DMS114 treated with DMSO at 0.1 percent for 48 hours (cell line): Measurements from ENCODE around the gene ACSF3.

ENCODE experiments used
- DNase-seq: peaks from one replicate; lab custom pipeline; 2025; ENCODE audit not compliant: unreplicated experiment; lab: John Stamatoyannopoulos, UW

The ACSF3 gene

DNA sequence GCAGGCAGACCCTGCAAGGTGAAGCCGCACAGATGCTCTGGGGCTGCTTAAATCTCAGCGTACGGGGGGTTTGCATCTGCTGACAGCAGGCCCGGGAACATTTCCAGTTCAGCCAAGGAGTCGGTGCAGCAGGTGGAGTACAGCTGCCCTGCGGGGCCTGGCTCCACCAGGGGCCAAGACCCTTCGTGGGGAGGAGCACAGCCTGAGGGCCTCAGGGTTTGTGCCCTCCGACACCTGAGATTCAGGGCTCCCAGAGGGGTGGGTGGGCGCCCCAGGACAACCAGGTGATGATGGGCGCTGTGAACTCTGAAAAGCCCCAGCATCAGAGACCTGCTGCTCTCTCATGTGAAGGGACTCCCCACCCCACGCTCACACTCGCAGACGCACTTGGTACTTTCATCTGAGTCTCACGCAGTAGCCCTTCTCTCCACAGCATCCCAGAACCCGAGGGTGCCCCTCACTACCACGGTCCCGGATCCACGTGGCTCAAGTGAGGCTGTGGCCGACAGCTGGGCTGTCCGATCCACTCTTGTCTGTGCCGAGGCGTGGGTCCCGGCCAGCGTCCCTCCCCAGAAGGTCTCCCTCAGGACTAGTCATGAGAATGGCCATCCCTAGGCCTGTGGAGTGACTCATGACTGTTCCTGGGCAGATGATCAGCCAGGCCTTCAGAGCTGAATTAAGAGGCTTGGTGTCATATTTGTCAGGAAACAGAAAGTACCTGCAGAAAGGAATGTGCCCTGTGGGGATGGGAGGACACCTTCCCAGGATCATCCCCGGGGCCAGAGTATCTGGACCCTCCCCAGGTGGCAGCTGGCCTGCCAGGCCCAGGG, 29.6 kb downstream of the ACSF3 start:
- DNase-seq, result no peak

DNA sequence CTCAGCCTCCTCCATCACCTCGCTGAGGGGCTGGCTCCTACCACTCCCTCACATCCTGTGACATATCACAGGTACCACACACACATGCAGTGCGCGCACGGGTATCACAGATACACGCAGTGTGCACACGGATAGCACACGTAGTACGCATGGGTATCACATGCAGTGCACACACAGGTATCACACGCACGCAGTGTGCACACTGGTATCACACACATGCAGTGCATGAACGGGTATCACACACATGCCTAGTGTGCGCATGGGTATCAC, 30.1 kb downstream of the ACSF3 start:
- DNase-seq, result no peak

DNA sequence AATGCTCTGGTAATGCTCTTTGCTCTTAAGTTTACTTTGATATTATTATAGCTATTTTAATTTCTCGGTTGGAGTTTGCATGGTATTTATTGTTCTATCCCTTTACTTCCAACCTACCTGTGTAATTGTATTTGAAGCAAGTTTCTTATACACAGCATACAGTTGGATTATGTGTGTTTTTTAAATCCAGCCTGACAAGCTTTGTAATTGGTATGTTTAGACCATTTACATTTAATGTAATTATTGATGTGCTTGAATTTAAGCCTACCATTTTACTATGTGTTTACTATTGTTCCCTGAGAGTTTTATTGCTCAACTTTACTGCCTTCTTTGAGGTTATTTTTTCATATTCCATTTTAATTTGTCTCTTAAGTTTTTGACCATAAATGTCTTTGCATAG, 35.7 kb downstream of the ACSF3 start:
- DNase-seq, result no peak

DNA sequence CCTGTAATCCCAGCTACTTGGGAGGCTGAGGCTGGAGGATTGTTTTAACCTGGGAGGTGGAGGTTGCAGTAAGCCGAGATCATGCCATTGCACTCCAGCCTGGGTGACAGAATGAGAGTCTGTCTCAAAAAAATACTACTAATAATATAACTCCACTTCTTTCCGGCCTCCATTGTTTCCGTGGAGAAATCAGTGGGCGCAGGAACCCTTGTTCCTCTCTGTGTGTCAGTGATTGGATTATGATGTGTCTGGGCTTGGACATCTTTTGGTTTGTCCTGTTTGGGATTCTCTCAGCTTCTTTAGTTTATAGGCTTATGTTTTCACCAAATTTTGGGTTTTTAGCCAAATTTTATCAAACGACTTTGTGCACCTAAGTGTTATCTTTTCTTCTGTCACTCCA, 36.8 kb downstream of the ACSF3 start:
- no peak for DNase-seq

DNA sequence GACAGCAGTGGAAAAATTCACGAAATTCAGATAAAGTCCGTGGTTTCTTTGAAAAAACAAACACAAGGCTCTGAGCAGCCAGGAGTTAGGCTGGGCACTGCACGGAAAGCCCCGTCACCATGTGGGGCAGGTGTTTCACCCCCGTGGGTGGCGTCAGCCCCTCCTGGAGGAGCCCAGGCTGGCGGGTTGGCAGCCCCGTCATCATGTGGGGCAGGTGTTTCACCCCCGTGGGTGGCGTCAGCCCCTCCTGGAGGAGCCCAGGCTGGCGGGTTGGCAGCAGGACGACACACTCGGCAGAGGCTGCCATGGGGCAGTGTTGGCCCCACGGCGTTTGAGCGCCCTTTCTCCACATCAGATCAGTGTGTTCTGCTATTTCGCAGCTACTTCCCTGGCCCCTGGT, 38.1 kb downstream of the ACSF3 start:
- no peak for DNase-seq

DNA sequence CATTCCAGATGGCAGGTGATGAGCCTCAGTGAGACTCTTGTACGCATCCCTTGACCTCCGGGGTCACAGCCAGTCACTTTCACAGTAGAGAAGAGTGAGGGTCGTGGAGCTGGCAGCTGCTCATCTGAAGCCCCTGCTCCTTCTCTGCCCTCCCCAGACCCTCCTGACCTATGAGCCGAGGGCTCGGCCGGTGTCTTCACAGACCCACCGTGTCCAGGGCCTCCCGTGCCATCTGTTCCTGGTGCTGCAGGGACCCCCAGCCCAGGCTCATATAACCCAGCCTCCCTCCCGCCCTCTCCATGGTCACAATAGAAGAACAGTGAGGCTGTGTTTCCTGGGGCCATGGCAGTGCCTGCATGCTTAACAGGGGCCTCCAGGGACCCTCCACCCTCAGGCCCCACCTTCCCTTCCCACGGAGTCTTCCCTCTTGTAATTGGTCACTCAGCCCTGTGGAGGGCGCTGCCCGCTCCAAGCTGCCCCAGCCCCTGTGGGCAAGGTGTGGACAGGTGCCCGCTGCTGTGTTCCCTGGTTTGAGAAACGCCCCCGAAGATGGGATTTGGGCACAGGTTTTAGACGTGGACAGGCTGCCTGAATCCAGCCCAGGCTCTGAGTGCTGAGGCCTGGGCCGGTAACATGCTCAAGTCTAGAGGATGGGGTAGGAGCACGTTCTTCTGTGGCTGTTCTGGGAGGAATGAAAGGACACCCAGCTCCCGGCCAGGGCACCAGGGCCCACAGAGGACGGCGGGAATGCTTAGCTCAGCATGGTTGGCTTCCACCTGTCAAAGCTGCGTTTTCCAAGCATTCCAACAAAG, 38.7 kb downstream of the ACSF3 start:
- DNase-seq, result no peak

DNA sequence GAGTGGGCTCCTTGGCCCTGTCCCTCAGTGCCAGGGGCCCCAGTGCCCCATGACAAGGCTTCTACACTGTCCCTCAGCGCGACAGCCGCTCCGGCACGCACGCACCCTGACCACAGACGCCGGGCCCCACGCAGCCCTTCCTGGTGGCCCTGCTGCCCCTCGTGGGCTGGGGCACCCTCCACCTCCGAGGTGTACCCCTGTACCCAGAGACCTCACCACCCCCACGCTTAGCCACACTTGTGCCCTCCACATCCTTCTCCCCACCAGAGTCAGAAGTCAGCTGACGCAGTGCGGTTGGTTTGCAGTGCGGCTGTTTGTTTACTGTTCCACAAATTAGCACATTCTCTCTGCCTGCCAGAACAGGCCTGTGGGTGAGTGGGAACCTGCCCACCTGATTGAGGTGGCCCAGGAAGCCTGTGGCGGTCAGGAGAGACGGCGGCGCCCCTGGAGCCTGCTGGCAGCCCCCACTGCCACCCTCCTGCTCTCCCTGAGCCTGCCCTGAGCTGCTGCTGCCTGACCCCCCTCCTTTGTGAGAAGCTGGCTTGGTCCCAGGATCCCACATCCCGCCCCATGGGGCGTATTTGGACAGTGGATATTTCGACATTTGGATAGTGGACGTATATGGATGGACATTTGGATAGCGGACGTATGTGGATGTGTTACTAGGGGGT, 39.9 kb downstream of the ACSF3 start:
- no peak for DNase-seq

DNA sequence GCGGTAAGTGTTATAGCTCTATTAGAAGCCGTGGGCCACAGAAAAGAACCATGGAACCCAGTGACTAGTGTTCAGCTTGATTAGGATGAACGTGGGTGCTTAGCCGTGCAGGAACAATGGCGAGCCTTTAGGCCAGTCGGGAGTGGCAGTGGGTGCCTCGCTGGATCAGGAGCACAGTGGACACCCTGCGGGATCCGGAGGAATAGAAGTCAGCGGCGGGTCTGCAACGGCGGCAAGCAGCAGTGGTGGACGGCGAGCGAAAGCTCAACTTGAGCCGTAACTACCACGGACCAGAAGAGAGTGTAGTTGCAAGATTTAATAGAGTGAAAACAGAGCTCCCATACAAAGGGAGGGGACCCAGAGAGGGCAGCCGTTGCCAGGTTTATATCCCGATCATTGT, 40.6 kb downstream of the ACSF3 start:
- DNase-seq, result no peak

DNA sequence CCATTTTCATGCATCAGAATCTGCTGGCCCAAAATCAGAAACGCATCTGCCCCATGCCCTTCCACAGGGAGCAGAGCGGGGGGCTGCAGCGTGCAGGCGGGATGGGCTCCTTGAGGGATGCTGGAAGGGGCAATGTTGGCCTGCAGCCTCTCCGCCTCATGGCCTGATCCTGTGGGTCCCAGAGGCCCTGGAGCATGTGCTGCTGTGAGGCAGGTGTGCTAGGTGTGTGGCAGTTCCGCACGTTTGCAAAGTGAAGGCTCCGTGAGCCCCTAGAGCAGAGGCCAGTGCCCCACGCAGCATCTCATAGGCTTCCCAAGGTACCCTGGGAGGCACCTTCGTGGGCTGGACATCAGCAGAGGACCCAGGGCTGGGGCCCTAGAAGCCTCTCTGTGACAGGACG, 41.5 kb downstream of the ACSF3 start:
- no peak for DNase-seq

DNA sequence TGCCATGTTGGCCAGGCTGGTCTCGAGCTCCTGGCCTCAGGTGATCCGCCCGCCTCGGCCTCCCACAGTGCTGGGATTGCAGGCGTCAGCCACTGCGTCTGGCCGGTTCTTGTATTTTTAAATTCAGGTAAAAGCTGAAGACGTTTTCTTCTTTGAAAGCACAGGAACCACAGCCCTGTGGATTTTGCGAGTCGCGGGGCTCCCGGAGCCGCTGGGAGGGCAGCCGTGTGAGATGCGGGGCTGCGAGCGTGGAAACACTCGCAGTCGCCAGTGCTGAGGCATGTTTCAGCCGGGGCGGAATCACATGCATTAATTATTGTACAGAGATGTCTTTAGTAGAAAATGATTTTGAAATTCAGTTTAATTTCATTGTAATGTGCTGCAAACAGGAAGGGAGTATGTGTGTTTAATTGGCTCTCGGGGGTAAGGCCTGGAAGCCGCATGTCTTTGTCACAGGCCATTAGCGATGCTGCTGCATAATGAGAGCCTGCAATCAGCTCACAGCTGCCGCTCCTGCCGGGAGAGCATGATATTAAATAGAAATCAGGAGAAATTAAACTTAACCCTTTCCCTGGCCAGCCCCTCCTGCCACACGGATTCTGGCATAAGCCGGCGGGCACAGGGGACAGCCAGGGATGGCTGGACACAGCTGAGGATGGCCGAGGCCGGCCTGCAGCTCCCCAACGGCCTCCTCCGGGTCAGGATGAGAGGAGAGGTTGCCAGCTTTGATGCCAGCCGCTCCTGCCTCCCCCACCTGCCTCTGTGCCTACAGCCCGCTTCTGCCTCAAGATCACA, 42.5 kb downstream of the ACSF3 start:
- no peak for DNase-seq

DNA sequence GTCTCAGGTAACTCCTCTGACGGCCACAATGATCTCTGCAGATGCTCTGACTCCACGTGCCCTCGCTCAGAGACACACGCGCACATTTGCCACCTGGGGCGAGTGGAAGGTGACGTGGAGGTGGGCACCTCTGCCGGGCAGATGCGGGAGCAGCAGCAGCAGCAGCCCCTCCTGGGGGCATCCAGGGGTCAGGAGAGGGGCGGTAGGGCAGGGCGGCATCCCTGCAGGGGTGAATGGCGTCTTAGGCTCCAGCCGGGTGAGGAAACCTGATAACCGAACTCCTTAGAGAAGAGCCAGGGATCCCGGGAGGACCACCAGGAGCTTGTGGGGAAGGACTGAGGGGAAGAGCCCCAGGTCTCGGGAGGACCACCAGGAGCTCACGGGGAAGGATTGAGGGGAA, 43.3 kb downstream of the ACSF3 start:
- DNase-seq, result no peak

DNA sequence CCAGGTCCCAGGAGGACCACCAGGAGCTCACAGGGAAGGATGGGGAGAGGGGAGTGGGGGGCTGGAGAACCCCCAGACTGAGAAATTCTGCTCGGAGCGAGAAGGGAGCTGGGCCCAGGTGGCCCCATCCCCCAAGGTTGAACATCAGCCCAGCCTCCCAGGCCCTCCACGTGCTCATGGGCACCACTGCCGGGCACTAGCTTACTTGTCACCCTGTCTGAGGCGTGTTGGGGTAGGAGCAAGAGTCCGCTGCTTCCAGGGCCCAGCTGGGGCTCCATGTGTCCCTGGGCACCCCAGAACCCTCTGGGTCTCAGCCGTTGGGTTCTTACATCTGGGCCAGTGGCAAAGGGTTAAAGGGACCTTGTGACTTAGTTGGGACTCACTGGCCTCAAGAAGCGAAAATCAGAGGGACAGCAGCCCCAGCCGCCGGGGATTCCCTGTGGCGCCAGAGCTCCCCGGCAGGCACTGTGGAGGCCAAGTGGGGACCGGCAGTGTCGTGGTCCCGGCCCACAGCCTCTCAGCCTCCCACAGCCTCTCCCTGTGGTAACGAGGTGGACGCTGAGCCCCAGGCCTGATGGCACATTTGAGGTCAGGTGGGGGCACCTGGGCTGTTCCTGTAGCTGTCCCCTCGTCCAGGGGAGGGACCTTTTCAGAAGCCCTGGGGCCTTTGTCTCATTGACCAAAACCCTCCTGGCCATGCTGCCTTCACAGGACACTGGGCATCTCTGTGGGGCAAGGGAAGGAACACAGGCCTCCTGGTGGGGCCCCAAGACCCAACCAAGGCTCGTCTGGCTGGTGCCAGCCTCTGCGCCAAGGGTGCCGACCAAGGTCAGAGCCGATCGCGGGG, 44.2 kb downstream of the ACSF3 start:
- no peak for DNase-seq

DNA sequence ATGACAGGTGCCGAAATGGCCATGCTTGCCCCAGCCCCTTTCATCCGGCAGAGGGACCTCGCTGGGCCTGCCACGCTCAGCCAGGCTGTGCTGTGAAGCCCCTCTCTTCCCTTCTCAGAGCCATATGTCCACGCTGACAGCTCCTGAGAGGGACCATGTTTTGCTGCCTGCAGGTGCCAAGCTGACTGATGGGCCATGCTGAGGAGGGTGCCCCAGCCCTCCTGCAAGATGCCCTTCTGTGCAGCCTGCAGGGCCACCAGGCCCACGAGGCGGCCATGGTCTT, 44.8 kb downstream of the ACSF3 start:
- DNase-seq, result no peak

DNA sequence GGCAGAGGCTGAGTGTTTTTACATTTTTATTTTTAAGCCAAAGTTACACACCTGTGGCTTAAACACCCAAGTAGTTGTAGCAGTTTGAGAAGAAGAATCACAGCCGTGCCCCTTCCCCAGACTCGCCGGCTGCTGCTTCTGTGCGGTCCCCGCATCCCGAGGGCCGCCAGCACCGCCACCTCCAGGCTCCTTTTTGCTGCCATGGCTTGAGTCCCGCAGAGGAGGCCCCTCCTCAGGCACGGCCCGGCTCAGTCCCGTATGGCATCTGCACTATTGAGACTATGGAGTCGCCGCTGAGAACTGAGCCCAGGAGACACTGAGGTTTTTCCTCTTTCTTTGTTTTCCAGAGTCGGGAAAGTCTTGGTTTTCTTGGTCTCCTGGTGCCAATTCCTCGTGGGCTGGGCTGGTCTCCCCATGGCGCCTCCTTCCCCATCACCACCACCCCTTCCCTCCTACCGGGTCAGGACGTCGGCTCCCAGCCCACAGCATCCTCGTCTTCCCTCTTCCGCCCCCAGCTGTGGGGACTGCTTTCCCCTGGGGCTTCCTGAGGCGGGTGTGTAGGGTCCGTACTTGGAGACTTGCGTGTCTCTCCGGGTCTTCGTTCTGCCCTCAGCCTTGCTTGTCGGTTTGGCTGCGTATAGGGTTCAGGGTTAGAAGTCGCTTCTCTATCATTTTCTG, 45.3 kb downstream of the ACSF3 start:
- DNase-seq, result no peak

DNA sequence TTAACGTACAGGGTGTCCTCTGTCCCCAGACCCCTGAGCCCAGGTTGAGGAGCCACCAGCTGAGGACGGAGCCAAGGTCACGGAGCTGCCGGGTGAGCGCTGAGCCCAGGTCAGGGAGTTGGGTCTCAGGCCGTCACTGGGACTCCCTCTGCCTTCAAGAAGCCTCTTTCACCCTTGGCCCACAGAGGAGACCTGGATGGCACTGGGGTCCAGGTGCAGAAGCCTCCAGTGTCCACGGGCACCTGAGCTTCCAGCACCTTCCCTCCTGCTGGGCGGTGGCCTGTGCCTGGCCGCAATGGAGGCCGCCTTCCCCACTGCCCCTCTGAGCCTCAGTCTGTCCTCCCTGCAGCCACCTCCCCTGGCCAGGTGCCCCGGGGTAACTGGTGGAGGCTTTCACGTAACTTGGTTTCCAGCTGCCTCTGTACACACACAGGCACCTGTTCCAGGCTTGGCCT, 46.3 kb downstream of the ACSF3 start:
- DNase-seq, result no peak

DNA sequence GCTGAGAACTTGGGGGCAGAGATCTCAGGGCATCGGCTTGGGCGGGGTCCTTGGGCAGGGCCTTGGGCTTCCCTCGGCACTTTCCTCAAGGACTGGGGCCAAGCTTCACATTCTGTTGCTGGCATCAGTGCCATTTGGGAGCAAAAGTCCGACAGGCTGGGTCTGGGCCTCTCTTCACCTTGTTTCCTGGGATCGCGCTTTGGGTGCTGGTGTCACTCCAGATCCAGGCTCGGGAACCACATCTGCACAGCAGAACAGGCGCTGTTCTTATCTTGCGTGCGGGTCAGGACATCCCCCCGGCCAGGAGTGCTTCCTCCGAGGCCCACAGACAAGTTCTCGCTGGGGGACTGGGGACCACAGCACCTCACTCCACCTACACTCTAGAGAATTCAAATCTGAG, 46.7 kb downstream of the ACSF3 start:
- DNase-seq, result no peak

DNA sequence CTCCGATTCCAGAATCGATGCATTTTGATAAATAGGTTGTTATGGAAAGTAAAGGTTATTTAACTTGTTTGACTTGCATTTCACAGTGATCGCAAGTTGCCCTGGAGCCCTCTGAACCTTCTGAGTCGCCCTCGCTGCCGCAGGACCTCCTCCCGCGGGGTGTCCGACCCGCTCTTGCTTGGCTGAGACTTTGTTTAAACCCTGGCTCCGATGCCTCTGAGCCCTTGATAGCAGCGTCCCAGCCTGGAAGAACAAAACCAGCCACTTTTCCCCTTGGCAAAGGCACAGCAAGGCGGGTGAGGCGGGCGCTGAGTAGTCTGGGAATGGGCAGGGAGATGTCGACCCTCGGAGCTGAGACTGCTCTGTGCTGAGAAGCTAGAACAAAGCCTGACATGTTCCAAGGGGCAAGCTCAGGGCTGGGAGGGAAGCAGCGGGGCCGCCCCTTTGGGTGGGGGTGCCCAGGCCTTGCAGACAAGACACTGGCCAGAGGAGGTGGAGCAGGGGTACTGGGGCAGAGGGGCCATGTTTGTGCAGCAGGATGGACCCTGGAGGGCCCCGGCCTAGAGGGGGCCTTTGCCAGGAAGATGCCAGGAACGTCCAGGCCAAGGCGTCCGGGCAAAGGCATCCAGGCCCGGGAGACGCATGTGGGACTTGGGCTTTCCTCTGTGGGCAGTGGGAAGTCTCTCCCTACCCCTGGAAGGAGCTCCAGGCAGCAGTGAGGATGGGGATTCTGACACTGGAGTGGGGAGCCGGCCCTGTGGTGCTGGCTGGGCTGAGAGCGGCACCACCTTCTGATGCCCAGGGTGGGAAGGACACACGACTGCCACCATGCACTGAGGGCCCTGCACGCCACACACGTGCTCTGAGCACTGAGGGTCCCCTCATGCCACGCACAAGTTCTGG, 47.6 kb downstream of the ACSF3 start:
- no peak for DNase-seq

DNA sequence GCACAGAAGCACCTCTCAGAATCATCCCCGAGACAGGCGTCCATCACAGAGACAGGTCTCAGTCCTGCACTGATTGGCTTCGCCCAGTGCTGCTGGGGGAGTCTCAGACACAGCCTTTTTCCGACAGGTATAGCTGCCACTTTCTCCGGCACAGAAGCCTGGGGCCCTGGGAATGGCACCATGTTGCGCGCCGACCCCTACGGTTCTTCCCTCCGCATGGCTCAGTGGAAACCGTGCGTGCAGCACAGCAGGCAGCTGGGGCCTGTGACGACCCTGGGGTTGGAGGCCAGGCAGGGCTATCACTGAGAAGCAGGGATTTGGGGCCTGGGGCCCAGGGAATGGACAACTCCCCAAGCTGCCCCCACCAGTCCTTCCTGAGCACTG, 48.2 kb downstream of the ACSF3 start:
- no peak for DNase-seq
